HepG2 (cell line): ENCODE results near the gene CTIF. TPM values are rescaled to one million over a fixed set of nuclear protein-coding genes. Genes with fewer than 3 reads are reported as not detected.

ENCODE experiments used
- BORCS8-MEF2B ChIP-seq: sonication (generic); formaldehyde crosslinking; IDR thresholded peaks from 2 replicates; pipeline ENCODE4 v1.8.0; 2022; ENCODE audit warnings: mild to moderate bottlenecking, missing genetic modification reagents
- CREM ChIP-seq, 2 experiments: sonication (generic) in 1 of 2; formaldehyde crosslinking in 1 of 2; IDR thresholded peaks; 2 replicates each; pipeline versions ENCODE4 v1.4.0 to v1.6.1; 2016 to 2020; ENCODE audit warnings: antibody characterized with exemption in 1 of 2, mild to moderate bottlenecking in 1 of 2, missing genetic modification reagents in 1 of 2
- FOSL2 ChIP-seq: sonication (generic); formaldehyde crosslinking; IDR thresholded peaks from 2 replicates; pipeline ENCODE4 v1.4.0; 2020; ENCODE audit warnings: missing genetic modification reagents
- HOXA9 ChIP-seq: sonication (generic); formaldehyde crosslinking; IDR thresholded peaks from 2 replicates; pipeline ENCODE4 v1.8.1; 2022; ENCODE audit warnings: missing genetic modification reagents, mild to moderate bottlenecking, moderate library complexity, borderline replicate concordance
- IKZF1 ChIP-seq: fragments of 450-650 bp; IDR thresholded peaks from 2 replicates; pipeline ENCODE4 v1.7.1; 2016
- KDM1A ChIP-seq: IDR thresholded peaks from 2 replicates; pipeline ENCODE4 v1.6.1; 2016; ENCODE audit warnings: missing compliant biosample characterization
- KDM5A ChIP-seq: fragments of 200-600 bp; sonication (generic); IDR thresholded peaks from 2 replicates; pipeline ENCODE4 v1.7.0; 2018; ENCODE audit warnings: antibody characterized with exemption, mild to moderate bottlenecking, low read length, borderline replicate concordance
- KLF13 ChIP-seq: sonication (generic); formaldehyde crosslinking; IDR thresholded peaks from 2 replicates; pipeline ENCODE4 v1.4.0; 2020; ENCODE audit warnings: mild to moderate bottlenecking, missing genetic modification reagents
- NFE2L1 ChIP-seq: sonication (generic); formaldehyde crosslinking; IDR thresholded peaks from 2 replicates; pipeline ENCODE4 v1.4.0; 2020; ENCODE audit warnings: missing genetic modification reagents, mild to moderate bottlenecking, borderline replicate concordance
- TCF7L2 ChIP-seq: IDR thresholded peaks from 2 replicates; pipeline ENCODE4 v1.6.1; 2011; ENCODE audit warnings: mild to moderate bottlenecking, low read depth, low read length, moderate library complexity
- THAP11 ChIP-seq: IDR thresholded peaks from 2 replicates; pipeline ENCODE4 v1.6.1; 2016; ENCODE audit warnings: missing biosample characterization, missing genetic modification reagents
- XRCC5 ChIP-seq: fragments of 200-400 bp; formaldehyde crosslinking; optimal IDR thresholded peaks from 2 replicates; pipeline ENCODE3; 2017; ENCODE audit warnings: mild to moderate bottlenecking, low read length
- ZBTB25 ChIP-seq: IDR thresholded peaks from 2 replicates; pipeline ENCODE4 v1.6.1; 2018; ENCODE audit warnings: missing genetic modification reagents
- ZFYVE20 ChIP-seq: sonication (generic); formaldehyde crosslinking; IDR thresholded peaks from 2 replicates; pipeline ENCODE4 v1.8.0; 2023; ENCODE audit warnings: low read depth, mild to moderate bottlenecking, moderate library complexity, missing genetic modification reagents, borderline replicate concordance
- ZNF138 ChIP-seq: sonication (generic); formaldehyde crosslinking; IDR thresholded peaks from 2 replicates; pipeline ENCODE4 v1.5.0; 2020; ENCODE audit warnings: mild to moderate bottlenecking, low read depth, missing genetic modification reagents
- ZNF317 ChIP-seq: sonication (generic); formaldehyde crosslinking; IDR thresholded peaks from 2 replicates; pipeline ENCODE4 v1.5.0; 2020; ENCODE audit warnings: mild to moderate bottlenecking, missing genetic modification reagents
- ZNF576 ChIP-seq: sonication (generic); formaldehyde crosslinking; IDR thresholded peaks from 2 replicates; pipeline ENCODE4 v1.4.0; 2020; ENCODE audit warnings: mild to moderate bottlenecking, missing genetic modification reagents
- ZNF615 ChIP-seq: sonication (generic); formaldehyde crosslinking; IDR thresholded peaks from 2 replicates; pipeline ENCODE4 v1.5.0; 2020; ENCODE audit warnings: mild to moderate bottlenecking, missing genetic modification reagents, borderline replicate concordance
- ZNF766 ChIP-seq: sonication (generic); formaldehyde crosslinking; IDR thresholded peaks from 2 replicates; pipeline ENCODE4 v1.5.0; 2020; ENCODE audit warnings: missing genetic modification reagents, borderline replicate concordance
- polyA plus RNA-seq, 8 experiments: library from polyadenylated mRNA; depleted of rRNA in 3 of 8; stranded (reverse) in 7 of 8; unstranded in 1 of 8; fragments of >200 nt; fragmentation: Illumina TruSeq in 4 of 8; extraction: Trizol in 4 of 8; gene quantifications; 2 replicates each; pipeline versions ENCODE4 v1.2.1 to v1.2.3, GENCODE V29; 2011 to 2016; ENCODE audit warnings: low read depth in 4 of 8, missing spikeins in 1 of 8, mixed read lengths in 1 of 8; ENCODE audit not compliant: insufficient read depth in 1 of 8
- total RNA-seq, 5 experiments: library from RNA; depleted of rRNA; stranded (reverse); fragments of >200 nt; fragmentation: Illumina TruSeq; extraction: Trizol; gene quantifications; 2 replicates each; pipeline ENCODE4 v1.2.3, GENCODE V29; 2016; ENCODE audit warnings: low read depth in 1 of 5
- TF ChIP-seq, protein P1 (sequence below): fragments of 450-650 bp; IDR thresholded peaks from 2 replicates; pipeline ENCODE4 v1.6.1; 2017
- TF ChIP-seq, protein P2 (sequence below): IDR thresholded peaks from 2 replicates; pipeline ENCODE4 v1.6.1; 2016
- TF ChIP-seq, protein P3 (sequence below): sonication (generic); formaldehyde crosslinking; conservative IDR thresholded peaks from 2 replicates; pipeline ENCODE4 v1.5.0; 2020; ENCODE audit warnings: missing genetic modification reagents

CTIF gene
- total and polyA plus RNA-seq, 2 of the 13 experiments (the other 11 are each of a cell fraction or from before 2014, with no cell fraction given): 18.2 to 28.0 TPM

- TF ChIP-seq IKZF1: no peak
- no peak for TF ChIP-seq ZNF576 (CRISPR knock-in tag)
- TF ChIP-seq TCF7L2: no peak
- peak; percentile 18 for TF ChIP-seq XRCC5
- TF ChIP-seq, protein P1, sequence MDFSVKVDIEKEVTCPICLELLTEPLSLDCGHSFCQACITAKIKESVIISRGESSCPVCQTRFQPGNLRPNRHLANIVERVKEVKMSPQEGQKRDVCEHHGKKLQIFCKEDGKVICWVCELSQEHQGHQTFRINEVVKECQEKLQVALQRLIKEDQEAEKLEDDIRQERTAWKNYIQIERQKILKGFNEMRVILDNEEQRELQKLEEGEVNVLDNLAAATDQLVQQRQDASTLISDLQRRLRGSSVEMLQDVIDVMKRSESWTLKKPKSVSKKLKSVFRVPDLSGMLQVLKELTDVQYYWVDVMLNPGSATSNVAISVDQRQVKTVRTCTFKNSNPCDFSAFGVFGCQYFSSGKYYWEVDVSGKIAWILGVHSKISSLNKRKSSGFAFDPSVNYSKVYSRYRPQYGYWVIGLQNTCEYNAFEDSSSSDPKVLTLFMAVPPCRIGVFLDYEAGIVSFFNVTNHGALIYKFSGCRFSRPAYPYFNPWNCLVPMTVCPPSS: no peak
- TF ChIP-seq, protein P2, sequence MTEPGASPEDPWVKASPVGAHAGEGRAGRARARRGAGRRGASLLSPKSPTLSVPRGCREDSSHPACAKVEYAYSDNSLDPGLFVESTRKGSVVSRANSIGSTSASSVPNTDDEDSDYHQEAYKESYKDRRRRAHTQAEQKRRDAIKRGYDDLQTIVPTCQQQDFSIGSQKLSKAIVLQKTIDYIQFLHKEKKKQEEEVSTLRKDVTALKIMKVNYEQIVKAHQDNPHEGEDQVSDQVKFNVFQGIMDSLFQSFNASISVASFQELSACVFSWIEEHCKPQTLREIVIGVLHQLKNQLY (CRISPR knock-in tag): peak; percentile 68; the same call in 1 of the 2 replicates
- TF ChIP-seq NFE2L1 (CRISPR knock-in tag): no peak
- TF ChIP-seq HOXA9: no peak
- no peak for TF ChIP-seq ZNF615 (CRISPR knock-in tag)
- no peak for TF ChIP-seq KDM1A
- TF ChIP-seq ZNF138 (CRISPR knock-in tag): no peak
- TF ChIP-seq FOSL2: peak; percentile 76
- no peak for TF ChIP-seq ZFYVE20 (CRISPR knock-in tag)
- no peak for TF ChIP-seq KLF13
- no peak for TF ChIP-seq KDM5A
- no peak for TF ChIP-seq ZNF766 (CRISPR knock-in tag)
- TF ChIP-seq, protein P3, sequence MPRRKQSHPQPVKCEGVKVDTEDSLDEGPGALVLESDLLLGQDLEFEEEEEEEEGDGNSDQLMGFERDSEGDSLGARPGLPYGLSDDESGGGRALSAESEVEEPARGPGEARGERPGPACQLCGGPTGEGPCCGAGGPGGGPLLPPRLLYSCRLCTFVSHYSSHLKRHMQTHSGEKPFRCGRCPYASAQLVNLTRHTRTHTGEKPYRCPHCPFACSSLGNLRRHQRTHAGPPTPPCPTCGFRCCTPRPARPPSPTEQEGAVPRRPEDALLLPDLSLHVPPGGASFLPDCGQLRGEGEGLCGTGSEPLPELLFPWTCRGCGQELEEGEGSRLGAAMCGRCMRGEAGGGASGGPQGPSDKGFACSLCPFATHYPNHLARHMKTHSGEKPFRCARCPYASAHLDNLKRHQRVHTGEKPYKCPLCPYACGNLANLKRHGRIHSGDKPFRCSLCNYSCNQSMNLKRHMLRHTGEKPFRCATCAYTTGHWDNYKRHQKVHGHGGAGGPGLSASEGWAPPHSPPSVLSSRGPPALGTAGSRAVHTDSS: no peak
- TF ChIP-seq THAP11 (CRISPR knock-in tag): peak; percentile 98
- TF ChIP-seq ZBTB25 (CRISPR knock-in tag): no peak
- TF ChIP-seq BORCS8-MEF2B (CRISPR knock-in tag): peak; percentile 55; the same call in 1 of the 2 replicates
- TF ChIP-seq ZNF317 (CRISPR knock-in tag): no peak
- peak; percentile 82 for TF ChIP-seq CREM (IDR thresholded peaks at IDR 0.05)
- TF ChIP-seq CREM (CRISPR knock-in tag; IDR thresholded peaks at IDR 0.05): no peak
Measured at GRCh38 chr18:48538531-48539405, at the start of gene CTIF (continued).
